IMR-90 (cell line): ENCODE data around the gene DGLUCY.

Experiments
- CEBPB ChIP-seq: IDR thresholded peaks from 2 replicates; pipeline ENCODE4 v1.6.1; 2012; ENCODE audit warnings: low read depth, low read length, improper control_type of control experiment
- CTCF ChIP-seq: conservative IDR thresholded peaks from 2 replicates; pipeline ENCODE4 v1.5.1; 2012; ENCODE audit warnings: mild to moderate bottlenecking, low read depth, low read length, improper control_type of control experiment
- ELK1 ChIP-seq: fragments of 150-350 bp; IDR thresholded peaks from 2 replicates; pipeline ENCODE4 v1.6.1; 2016; ENCODE audit warnings: low read depth, mild to moderate bottlenecking, low read length, moderate library complexity, borderline replicate concordance
- NFE2L2 ChIP-seq: fragments of 150-350 bp; IDR thresholded peaks from 2 replicates; pipeline ENCODE4 v1.6.1; 2016; ENCODE audit warnings: low read depth, mild to moderate bottlenecking, low read length
- POLR2A ChIP-seq: IDR thresholded peaks from 2 replicates; pipeline ENCODE4 v1.6.1; 2012; ENCODE audit warnings: mild to moderate bottlenecking, low read depth, low read length
- RAD21 ChIP-seq: IDR thresholded peaks from 2 replicates; pipeline ENCODE4 v1.6.1; 2012; ENCODE audit warnings: low read length, improper control_type of control experiment
- RCOR1 ChIP-seq: IDR thresholded peaks from 2 replicates; pipeline ENCODE4 v1.6.1; 2012; ENCODE audit warnings: mild to moderate bottlenecking, low read length, improper control_type of control experiment; ENCODE audit not compliant: insufficient replicate concordance
- SMC3 ChIP-seq: fragments of 150-350 bp; IDR thresholded peaks from 2 replicates; pipeline ENCODE4 v1.6.1; 2016; ENCODE audit warnings: low read depth, mild to moderate bottlenecking, antibody characterized with exemption, low read length, moderate library complexity

- TF ChIP-seq POLR2A (no peak), CTCF (no peak), SMC3 (no peak), CEBPB (no peak), RAD21 (no peak), ELK1 (no peak), NFE2L2 (no peak), RCOR1 (no peak)
Measured at GRCh38 chr14:91153360-91153759, 39.5 kb downstream of the DGLUCY start.
